Activated CD4-positive, CD25-positive, alpha-beta regulatory T cell treated with anti-CD3 and anti-CD28 coated beads, Interleukin-2, amount 50 U/mL, for 24 hours (primary cell): ENCODE measurements around the gene PAGE4.
A peak's percentile ranks its signal among the peaks of the same experiment; 100 is the strongest.

Source experiments
- ATAC-seq, 2 donors: fragments of 150-1000 bp; cut with Tn5 transposase; one replicate each; pipeline ENCODE4 v1.10.0; 2021; ENCODE audit warnings: mild to moderate bottlenecking in 1 of 2, moderate library complexity in 1 of 2

The PAGE4 gene

GRCh38 chrX:49829016-49829415, at the start of gene PAGE4:
TSS of gene PAGE4 (plus strand) at chrX:49829303. CDS start at chrX:49830429, 1,126 bp downstream.
- ATAC-seq = no peak

GRCh38 chrX:49784747-49785280, 44.3 kb upstream of the PAGE4 start:
- no peak for ATAC-seq

- no peak for ATAC-seq
Measured at GRCh38 chrX:49792376-49792775, 36.7 kb upstream of the PAGE4 start.

- no peak for ATAC-seq
Measured at GRCh38 chrX:49793686-49794085, 35.4 kb upstream of the PAGE4 start.

GRCh38 chrX:49799828-49800227, 29.3 kb upstream of the PAGE4 start:
- ATAC-seq = no peak

GRCh38 chrX:49809891-49810632, 19.0 kb upstream of the PAGE4 start:
- ATAC-seq = no peak

GRCh38 chrX:49812177-49812576, 16.9 kb upstream of the PAGE4 start:
- no peak for ATAC-seq

- ATAC-seq = no peak
Measured at GRCh38 chrX:49816435-49816834, 12.7 kb upstream of the PAGE4 start.

GRCh38 chrX:49838374-49838773, 9.3 kb downstream of the PAGE4 start:
- no peak for ATAC-seq

GRCh38 chrX:49840679-49841078, 11.6 kb downstream of the PAGE4 start:
- ATAC-seq = peak; percentile 48 to 51

GRCh38 chrX:49842621-49843020, 13.5 kb downstream of the PAGE4 start:
- ATAC-seq = no peak

- ATAC-seq = no peak
Measured at GRCh38 chrX:49844611-49845010, 15.5 kb downstream of the PAGE4 start.

- ATAC-seq = no peak
Measured at GRCh38 chrX:49845701-49846403, 16.7 kb downstream of the PAGE4 start.

- ATAC-seq = no peak
Measured at GRCh38 chrX:49846522-49846921, 17.4 kb downstream of the PAGE4 start.

- ATAC-seq = no peak
Measured at GRCh38 chrX:49848275-49848674, 19.2 kb downstream of the PAGE4 start.

- no peak for ATAC-seq
Measured at GRCh38 chrX:49850028-49850427, 20.9 kb downstream of the PAGE4 start.

GRCh38 chrX:49853661-49854060, 24.6 kb downstream of the PAGE4 start:
- ATAC-seq = no peak

GRCh38 chrX:49856819-49857218, 27.7 kb downstream of the PAGE4 start:
- ATAC-seq = no peak

GRCh38 chrX:49858341-49858740, 29.2 kb downstream of the PAGE4 start:
- ATAC-seq = no peak

- ATAC-seq = no peak
Measured at GRCh38 chrX:49859491-49859890, 30.4 kb downstream of the PAGE4 start.

GRCh38 chrX:49860867-49861535, 31.9 kb downstream of the PAGE4 start:
- no peak for ATAC-seq

- ATAC-seq = no peak
Measured at GRCh38 chrX:49862093-49862492, 33.0 kb downstream of the PAGE4 start.

- ATAC-seq = no peak
Measured at GRCh38 chrX:49868739-49869138, 39.6 kb downstream of the PAGE4 start.

- no peak for ATAC-seq
Measured at GRCh38 chrX:49876750-49877149, 47.6 kb downstream of the PAGE4 start.
